NK-92 treated with Interleukin-12 subunit alpha and Interleukin-12 subunit beta, amount 100 ng/mL, for 24 hours (cell line): Measurements from ENCODE around the gene CSNK1A1.
"Not testable (repeated sequence)": the region's sequence is repeated elsewhere in the genome, so short reads cannot be mapped to it uniquely, and the experiment has no call there.

Experiments used
- DNase-seq: peaks from one replicate; lab custom pipeline; 2025; lab: John Stamatoyannopoulos, UW

CSNK1A1 gene

DNA sequence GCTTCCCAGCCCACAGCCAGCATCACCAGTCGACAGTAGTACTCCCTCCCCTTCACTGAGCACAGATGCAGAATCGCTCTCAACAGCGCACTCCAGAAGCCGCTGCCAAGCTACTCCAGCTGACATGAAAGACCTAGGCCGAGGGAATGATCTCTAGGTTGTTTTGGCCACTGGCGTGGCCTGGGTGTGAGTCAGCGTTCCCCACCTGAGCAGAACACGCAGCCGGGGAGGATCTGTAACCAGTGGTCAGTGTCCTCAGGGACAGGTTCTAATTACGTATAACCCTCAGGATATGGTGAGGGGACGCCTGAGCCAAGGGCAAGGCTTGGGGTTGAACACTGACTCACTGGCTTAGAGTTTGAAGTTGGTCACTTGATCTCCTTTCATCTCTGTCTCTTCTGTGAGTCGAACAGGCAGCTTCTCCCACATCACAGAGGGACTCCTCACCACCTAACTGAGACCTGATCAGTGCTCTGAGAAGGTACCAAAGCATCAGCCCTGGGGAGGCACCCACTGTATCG, 95.3 kb downstream of the CSNK1A1 start:
- no peak for DNase-seq

DNA sequence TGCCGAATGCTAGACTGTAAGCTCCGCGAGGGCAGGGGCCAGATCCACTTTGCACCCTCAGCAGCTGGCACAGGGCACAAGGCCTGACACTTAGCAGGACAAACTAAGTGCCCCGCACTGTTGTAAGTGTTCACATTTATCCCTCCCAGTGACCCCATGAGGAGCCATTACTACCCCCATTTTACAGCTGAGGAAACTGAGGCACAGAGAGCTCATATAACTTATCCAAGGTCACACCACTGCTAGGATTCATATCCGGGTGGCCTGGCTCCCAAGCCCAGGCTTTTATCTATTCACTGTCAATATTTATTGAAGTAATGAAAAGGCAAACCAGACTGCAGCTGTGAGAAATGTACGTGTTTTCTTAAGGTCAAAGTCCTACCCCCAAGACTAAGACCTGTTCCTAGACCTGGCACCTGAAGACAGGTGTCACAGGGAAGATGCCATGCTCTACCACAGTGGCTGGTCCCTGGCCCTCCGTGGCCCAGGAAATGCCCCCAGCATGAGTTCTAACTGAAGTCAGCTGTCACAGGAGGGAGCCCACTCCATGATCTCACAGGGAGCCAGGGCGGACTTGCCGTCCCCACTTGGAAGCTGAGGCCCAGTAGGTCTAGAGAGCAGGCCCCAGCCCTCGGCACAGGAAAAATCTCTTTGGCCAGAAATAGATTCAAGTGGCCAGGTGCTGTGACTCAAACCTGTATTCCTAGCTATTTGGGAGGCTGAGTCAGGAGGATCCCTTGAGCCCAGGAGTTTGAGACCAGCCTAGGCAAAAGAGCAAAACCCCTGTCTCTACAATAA, 97.4 kb downstream of the CSNK1A1 start:
- no peak for DNase-seq

DNA sequence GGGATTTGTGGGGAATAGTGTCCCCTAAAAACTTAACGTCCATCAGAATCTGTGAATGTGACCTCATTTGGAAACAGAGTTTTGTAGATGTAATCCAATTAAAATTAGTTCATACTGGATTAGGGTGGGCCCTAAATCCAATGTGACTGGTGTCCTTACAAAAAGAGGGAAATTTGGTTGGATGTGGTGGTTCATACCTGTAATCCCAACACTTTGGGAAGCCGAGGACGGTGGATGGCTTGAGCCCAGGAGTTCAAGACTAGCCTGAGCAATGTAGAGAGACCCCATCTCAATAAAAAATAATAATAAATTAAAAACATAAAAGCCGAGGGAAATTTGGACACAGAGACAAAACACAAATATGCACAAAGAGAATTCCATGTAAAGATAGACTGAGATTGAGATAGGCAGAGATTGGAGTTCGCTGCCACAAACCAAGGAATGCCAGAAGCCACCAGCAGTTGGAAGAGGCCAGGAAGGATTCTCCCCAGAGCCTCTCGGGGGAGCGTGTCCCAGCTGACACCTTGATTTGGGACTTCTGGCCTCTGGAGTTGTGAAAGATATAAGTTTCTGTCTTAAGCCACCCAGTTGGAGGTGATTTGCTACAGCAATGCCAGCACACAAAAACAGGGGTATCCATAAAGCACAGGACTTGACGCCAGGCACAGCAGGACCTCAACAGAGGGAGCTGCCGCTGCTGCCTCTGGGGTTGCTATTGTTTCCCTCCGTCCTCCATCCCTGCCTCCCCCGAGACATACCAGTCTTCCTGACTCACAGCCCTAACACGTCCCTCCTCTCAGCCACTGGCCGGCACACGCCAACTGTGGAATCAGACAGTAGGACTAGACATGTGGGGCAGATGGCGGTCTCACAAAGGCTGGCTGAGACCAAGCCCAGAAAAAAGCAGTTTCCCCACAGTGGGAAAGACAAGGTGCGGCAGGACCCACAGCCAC, 98.3 kb downstream of the CSNK1A1 start:
- DNase-seq: no peak

DNA sequence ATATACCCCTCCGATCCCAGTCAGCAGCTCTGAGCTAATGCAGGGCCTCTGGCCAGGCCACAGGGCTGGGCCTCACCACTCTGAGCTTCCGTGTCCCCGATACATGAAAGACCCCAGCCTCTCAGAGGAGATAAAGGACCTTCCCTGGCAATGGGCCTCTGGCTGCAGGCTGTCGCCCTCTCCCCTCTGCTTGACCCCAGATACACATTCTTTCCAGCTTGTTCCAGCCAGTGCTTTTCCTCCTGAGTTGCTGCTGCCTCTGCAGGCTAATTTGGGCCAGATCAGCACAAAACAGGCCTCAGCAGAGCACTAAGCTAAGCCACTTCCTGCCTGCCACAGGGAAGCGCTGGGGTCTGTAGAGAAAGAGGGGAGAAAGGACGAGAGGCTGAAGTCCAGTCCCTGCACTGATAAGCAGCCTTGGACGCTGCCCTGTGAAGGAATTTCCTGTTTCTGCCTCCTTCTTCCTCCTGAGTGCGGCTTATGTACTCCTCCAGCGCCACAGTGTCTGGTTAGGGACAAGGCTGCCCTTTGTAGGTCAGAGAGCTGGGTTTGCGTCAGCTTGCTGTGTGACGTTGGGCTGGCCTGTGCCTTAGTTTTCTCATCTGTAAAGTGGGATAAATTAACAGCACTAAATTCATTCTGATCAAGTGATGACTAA, 99.1 kb downstream of the CSNK1A1 start:
- DNase-seq: no peak

DNA sequence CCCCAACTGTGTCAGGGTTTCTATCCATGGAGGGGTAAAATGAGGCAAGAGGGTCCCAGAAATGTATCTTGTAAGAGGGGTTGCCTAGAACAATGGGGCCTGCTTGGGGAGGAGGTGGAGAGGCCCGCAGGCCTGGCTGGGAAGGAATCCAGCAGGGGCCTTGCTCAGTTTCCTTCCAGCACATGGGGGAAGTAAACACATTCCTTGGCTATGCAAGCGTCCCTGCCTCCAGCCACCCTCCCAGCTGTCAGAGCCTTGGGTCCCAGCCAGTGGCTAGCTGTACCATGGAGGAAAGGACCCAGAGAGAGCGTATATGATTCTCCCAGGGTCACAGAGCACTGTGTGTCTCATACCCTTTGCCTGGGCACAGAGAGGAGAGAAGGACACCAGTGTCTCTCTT, 101.0 kb downstream of the CSNK1A1 start:
- no peak for DNase-seq

DNA sequence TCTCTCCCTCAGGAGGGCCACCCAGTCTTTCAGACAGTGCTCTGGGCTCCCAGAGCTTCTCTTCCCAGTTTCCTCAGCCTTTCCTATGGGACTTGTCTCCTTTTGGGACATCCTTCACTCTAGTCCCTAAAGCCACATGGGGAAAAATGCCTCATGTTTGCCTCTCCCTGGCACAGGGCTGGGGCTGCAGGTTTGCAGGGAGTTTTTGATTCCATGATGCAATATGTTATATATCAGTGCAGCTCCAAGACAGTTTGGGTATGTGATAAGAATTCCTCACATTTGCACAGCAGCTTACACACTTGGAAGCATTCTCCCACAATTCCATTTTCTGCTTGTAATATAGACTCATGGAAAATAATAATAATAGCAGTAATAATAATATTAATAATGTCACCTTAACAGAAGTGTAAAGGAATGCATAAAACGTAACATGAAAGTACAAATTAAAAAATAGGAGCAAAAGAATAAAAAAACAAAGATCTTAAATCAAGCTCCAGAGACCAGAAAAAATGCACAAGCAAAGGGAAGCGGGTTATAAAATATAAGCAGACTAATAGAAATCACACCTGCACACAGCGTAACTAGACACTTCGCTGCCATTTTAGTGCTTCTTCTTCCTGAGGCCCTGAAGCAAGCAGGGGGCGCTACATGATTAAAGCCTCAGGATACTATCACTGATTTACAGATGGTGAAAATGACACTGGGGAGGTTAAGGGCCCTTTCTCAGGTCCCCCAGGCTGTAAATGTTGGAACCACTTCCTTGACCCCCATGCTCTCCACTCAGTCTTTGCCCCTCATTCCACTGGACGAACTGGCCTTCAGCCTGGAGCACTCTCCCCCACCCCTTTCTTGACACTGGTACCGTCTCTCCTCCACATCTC, 102.2 kb downstream of the CSNK1A1 start:
- DNase-seq: no peak

DNA sequence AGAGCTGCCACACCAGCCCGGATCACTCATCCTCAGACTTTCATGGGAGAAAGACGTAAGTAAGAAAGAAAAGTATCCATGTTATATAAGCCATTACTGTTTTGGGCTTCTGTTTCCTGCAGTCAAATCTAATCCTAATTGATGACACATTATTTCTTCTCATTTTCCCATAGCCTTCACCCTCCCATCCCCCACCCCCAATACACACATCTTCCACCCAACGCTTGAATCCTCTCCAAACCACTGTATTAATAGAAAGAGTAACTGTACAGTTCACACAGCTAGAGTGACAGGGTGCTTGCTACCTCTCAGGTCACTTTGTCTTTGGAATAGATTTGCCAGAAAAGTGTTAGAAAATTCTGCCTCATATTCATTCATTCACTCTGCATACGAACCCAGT, 102.8 kb downstream of the CSNK1A1 start:
- DNase-seq: no peak

DNA sequence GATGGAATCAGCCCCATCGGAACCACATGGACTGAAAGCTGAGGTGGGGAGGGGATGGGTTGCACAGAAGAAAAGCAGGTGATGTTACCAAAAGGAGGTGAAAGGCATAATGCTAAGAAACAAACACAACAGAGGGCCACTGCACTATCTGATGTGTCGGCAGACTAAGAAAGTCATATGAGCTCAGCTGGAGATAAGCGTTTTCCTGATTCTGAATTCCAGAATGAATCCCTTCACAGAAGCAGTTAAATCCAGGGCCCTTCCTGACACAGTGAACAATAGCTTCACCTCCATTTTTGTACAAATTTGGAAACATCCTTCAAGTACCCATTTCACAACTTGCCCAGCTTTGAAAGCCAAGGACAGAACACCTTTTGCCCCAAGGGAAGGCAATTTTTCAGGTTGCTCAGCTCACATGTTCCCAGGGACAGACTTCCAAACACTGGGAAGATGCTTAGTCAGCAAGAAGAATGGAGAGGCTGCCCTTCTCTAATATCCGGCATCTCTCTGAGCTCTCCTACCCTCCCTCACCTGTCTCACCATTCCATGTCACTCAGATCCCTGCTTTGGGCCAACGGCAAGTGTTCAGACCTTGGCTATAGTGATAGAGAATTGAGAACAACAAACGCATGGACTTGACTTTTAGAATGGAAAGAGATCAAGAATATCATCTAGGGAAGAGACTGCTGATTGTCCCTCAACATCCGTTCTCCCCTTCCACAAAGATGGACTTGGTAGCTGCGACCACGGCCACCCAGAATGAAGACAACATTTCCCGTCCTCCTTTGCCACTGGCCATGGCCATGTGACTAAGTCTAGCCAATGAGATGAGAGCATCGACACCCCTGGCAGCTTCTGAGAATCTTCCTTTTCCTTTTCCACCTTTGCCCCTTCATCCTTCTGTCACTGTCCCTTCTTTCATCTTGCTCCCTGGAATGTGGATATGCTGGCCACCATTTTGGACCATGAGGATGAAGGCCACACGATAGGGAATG, 103.6 kb downstream of the CSNK1A1 start:
- no peak for DNase-seq

DNA sequence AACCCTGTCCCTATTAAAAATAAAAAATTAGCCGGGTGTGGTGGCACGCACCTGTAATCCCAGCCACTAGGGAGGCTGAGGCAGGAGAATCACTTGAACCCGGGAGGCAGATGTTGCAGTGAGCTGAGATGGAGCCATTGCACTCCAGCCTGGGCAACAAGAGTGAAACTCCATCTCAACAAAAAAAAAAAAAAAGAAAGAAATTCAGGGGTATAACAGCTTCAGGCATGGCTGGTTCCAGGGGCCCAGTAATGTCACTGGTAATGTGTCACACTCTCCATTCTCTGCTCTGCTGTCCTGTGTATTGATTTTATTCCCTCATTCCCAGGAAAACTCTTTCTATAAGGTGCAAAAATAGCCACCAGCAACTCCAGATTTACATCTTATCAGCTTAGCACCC, 104.4 kb downstream of the CSNK1A1 start:
- DNase-seq: not testable (repeated sequence)

DNA sequence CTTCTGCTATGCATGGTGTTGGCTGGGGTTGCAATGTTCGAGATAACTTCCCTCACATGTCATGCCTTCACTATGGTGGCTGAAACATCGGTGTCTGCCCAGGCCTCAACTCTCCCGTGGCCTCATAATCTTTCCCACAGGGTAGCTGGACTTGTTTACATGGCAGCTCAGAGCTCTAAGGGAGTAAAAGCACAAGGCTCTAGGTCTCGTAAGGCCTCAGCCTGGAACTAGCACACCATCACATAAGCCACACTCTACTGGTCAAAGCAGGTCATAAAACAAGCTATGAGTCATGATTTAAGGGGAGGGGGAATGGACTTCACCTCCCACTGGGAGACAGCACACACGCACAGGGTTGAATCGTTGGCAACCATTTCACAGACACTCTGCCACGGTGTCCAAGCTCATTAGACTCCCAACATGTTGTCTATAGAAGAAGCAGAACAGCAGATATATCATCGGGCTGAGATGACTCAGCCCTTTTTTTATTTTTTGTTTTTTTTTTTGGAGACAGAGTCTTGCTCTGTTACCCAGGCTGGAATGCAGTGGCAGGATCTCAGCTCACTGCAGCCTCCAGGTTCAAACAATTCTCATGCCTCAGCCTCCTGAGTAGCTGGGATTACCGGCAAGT, 105.4 kb downstream of the CSNK1A1 start:
- DNase-seq: no peak

DNA sequence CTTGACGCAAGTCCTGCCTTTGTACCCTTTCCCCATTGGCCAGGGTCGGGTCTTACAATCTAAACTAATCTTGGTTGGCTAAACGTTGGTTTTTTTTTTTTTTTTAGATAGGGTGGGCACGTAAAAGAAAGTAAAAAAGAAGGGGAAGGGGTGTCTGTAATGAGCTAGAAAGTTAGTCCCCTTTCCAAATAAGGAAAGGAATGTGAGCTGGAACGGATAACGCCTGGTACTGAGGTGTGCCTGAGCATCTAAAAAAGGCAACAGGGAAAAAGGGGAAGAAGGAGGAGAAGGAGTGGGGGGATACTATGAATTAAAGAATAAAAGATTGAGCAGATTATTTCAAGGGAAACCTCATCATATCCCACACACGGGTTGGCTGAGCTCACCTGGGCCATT, 105.9 kb downstream of the CSNK1A1 start:
- DNase-seq: no peak

DNA sequence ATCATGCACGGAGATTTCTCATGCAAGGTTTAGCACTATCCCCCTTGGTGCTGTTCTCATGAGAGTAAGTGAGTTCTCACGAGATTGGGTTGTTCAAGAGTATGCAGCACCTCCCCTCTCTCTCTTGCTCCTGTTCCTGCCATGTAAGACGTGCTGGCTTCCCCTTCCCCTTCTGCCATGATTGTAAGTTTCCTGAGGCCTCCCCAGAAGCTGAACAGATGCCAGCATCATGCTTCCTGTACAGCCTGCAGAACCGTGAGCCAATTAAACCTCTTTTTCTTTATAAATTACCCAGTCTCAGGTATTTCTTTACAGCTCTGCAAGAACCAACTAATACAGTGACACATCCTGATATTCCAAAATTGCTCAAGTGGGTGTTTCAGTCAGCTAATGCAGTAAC, 106.8 kb downstream of the CSNK1A1 start:
- DNase-seq: not testable (repeated sequence)

DNA sequence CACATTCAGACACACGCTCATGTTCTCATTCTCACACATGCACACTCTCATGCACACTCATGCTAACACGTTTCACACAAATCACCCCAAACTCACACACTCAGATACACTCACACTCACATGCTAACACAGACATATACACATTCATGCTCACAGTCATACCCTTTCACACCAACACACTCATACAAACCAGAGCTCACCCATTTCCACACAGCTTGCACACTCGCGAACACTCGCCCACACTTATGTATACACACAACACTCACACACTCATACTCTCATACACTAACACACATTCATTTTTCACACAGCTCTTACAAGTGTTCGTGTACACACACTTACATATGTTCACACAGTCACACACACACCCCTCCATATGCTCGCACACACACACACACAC, 108.0 kb downstream of the CSNK1A1 start:
- DNase-seq: no peak

DNA sequence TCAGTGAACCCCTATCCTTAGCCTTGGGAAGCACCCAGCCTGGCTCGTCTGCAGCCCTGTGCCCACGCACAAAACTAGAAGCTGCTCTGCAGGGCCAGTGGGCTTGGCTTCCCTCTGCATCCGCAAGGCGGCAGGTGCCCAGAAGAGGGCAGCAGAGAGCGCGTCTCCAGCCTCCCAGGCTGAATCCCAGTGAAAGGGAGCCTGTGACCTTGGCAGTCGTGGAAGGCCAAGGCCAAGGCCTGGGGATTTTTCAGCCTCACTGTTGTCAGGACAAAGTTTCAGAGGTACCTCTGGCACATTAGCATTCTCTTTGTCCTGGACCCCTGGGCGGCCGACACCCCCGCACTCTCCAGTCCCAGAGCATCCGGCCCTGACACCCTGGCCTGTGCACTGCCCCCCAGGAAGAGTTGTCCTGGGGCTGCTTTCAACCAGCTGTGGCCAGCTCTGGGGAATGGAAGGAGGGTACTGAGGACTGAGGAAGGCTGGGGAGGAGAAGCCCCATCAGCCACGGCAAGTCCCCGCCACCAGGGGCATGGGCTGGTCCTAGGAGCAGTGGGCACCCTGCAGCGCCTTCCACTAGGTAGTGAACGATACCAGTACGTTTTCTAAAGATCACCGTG, 108.6 kb downstream of the CSNK1A1 start:
- peak; percentile 32 for DNase-seq
